ENCODE results near the gene ALS2CL.

DNA sequence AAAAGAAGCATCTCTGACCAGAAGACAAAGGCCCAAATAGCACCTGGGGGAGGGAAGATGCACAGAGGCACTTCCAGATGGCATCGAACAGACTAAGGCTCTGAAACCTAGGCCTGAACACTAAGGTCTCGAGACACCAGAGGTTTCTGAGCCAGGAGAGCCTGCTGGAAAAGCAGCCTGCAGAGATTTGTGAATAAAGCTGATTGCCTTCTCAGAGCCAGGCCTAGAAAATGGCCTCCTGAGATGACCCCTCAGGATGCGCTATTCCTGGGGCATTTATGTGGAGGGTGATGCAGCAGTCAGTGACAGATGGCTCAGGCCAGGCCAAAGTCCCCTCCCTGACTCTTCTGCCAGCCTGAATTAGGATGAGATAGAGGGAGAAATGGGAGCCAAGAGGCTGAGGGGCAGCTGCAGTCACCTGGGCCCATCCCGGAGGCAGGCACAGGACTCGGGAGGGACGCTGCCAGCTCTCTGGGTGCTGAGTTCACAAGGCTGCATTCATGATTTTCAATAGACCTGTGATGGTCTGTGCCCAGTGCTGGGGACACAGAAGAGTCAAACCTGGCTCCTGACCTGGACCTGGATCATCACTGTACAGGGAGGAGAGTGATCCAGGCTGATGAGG is 17.3 kb upstream of the ALS2CL start:
- TF ChIP-seq EZH2 (IDR thresholded peaks at IDR 0.05; ENCODE audit: insufficient read depth, poor library complexity, severe bottlenecking) (no peak), EZH2phosphoT487 (IDR thresholded peaks at IDR 0.05; ENCODE audit: insufficient read depth, low read depth) (no peak)

Data from GM23248 (cell line).